Measurements from ENCODE around the gene ADGRV1.
A peak's percentile ranks its signal among the peaks of the same experiment; 100 is the strongest.

Gene ADGRV1

DNA sequence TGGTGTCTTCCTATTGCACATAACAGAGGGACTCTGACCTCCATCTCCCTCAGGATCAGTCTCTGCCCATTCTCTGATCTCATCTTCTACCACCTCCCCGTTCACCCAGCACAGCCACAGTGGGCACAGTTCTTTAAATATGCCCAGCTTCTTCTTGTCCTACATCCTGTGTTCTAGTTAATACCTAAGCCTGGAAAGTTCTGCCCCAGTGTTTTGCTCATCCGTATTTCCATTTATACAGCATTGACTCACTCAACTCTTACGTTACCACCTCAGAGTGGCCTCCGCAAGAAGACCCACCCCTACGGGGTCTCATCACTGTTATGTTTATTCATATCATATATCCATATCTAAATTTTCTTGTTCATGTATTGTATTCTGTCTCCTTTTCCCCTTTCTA, 315.5 kb downstream of the ADGRV1 start:
- DNase-seq (ENCODE audit: low read depth), result no peak

DNA sequence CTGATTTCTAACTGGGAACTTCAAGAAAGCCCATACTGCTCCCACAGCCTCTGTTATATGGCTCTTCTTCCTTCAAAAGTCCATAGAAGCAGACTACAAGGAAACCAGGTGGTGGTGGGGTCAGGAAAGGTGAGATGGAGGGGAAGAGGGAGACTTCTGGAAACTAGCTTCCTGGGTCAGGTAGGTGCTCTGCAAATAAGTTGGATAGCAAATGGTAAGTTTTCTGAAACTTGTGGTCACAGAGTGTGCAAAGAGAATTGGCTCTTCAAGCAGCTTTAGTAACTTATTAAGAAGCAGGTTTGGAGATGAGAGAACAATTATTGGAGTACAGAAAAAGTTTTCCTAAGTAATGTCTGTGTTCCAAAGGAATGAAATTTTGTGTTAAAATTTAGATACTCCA, 316.9 kb downstream of the ADGRV1 start:
- no peak for DNase-seq (ENCODE audit: low read depth)

DNA sequence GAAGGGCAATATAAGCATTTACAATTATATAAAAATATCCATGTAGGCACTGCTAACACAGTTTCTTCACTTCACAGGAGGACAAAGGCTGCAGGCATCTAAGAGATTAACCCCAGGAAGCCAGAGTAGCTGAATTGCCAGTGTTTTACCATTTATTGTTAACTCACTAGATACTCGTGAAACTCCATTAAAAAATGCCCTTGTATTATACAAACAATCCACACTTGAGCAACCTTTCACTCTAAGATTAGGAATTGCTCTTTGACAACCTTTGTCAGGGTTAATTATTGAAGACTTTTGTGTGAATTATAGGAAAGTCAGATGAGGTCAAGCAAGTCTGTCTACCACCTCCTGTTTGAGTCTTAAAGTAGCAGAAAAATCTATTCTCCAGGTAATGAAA, 317.8 kb downstream of the ADGRV1 start:
- DNase-seq (ENCODE audit: low read depth), result no peak

DNA sequence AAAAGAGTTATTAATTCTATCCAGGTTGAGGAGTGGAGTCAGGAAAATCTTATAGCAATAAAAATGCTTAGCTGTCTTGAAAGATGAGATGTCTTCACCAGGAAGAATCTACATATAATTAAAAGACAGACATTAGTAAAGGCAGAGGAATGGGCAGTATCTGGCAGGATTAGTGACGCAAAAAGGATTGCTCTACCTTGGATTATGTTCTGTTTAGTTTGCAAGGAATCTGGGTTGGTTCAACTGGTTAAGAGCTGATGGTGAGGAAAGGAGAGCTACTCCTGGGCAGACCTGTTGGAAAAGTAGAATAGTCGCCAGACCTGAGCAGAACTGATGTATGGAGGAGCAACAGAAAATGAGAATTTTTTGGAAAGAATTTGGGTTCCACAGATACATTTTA, 318.5 kb downstream of the ADGRV1 start:
- DNase-seq (ENCODE audit: low read depth), result no peak

DNA sequence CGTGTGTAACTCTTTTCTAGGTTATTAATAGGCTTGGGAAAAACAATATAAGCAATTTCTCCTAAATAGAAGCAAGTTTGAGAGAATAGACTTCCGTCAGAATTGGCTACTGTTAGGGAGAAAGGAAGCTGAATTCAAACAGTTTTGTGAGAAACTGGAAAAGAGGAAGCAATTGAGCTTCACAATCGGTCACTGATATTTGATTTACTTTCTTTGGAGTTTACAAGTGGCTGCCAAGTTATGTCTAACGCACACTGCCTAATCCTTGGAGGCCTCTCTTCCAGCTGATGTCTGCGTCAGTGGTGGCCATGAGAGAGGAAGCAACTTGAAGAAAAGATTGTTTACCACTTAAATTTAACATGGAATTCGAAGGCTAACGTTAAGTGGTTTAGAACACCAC, 319.5 kb downstream of the ADGRV1 start:
- no peak for DNase-seq (ENCODE audit: low read depth)

DNA sequence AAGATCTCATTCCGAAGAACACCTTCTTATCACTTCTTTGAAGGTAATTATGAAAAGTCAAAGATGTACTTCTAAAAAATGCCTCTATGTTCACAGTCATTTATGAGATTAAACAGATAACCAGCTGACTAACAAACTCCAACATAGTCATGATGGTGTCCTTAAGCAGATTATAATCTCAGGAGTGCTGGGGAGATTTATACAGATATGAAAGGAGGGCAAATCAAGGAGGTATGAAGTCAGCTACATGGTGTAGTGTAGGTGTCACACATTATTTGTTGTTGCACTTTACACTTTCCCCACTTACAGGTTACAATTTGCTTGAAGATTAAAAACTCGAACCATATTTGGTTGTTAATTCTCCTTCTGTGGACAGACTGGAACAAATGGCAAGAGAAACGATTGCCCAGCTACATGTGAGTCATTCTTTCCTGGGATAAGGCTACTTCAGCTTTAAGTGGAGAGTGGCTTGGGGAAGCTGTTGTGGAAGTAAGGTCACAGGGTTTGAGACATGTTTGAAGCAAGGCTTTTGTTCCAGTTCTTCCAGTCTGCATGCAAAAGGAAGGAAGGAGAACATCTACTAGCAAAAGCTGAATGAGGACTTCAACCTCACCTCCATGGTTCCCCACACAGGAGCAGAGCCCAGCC, 320.1 kb downstream of the ADGRV1 start:
- DNase-seq (ENCODE audit: low read depth), result peak; percentile 40

DNA sequence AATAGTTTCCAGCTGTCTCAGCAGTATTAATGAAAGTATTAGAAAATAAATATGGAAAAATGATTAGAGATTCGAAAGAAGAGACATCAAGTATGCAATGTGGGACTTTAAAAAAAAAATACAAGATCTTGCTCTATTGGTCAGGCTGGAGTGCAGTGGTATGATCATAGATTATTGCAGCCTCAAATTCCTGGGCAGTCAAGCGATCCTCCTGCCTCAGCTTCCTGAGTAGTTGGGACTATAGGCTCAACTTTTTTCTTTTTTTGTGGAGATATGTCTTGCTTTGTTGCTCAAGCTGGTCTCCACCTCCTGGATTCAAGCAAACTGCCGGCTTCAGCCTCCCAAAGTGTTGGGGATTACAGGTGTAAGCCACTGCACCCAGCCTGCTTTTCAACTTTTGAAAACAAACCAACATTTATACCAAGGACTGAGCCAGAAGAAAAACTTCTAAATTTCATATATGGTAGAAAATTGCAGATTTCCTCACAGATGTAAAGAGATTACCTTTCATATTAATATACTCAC, 323.1 kb downstream of the ADGRV1 start:
- no peak for DNase-seq (ENCODE audit: low read depth)

DNA sequence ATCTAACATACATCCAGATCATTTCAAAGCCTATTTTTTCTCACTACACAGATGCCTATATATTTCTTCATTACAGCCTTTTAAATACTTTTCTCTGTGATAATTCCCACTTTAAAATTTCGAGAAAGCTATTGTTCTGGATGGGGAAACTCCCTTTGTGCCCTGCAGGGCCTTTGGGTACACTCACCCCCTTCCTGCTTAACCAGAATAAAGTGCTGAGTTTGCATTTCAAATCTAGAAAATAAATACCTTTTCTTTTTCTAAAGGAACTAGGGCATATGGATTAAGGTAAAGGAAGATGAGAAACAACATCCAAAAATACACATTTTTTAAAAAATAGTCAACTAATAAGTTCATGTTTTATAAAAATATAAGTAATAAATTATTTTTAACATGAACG, 323.9 kb downstream of the ADGRV1 start:
- DNase-seq (ENCODE audit: low read depth), result no peak

DNA sequence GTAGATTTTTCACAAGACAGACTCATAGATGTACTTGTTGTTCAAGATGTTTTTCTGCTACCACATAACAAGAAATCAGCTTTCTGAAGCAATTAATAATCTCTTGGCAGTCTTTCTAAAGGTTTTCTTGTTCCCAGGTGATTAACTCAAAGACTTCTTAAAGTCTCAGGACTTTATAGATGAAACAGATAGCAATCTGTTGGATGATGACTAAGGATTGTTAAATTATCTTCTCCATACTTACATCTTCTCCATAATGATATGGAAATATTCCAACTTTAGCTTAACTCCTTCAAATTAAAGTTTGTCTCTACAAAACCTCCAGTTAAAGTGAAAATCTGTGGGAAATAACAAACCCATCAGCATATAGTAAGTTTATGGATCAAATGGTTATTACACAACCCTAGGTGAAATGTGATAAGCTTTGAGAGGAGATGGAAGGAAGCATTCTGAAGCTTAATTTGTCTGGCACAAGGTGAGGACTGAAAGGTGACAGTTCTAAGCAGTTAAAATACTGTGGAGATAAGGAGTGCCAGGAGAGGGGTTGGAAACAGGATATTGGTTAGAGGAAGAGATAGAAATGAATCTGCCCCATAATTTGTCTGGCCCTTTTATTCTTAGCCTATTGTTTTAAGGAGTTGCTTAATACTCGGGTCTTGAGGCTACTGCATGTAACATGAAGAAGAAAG, 326.7 kb downstream of the ADGRV1 start:
- no peak for DNase-seq (ENCODE audit: low read depth)

DNA sequence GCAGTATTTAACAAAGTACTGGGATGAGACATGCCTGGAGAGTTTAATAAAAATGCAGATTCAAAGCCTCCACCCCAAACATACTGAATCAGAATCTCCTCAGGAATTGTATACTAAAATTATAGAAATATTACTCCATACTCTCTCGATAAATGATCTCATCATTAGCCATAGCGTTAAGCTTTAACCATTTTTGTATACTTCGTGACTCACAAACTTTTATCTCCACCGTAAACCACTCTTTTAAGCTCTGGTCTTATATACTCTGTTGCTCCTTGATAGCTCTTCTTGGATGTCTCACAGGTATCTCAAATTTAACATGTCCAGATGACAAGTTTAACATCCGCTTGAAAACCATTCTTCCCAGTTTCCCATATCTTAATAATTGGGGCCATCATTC, 327.8 kb downstream of the ADGRV1 start:
- no peak for DNase-seq (ENCODE audit: low read depth)

DNA sequence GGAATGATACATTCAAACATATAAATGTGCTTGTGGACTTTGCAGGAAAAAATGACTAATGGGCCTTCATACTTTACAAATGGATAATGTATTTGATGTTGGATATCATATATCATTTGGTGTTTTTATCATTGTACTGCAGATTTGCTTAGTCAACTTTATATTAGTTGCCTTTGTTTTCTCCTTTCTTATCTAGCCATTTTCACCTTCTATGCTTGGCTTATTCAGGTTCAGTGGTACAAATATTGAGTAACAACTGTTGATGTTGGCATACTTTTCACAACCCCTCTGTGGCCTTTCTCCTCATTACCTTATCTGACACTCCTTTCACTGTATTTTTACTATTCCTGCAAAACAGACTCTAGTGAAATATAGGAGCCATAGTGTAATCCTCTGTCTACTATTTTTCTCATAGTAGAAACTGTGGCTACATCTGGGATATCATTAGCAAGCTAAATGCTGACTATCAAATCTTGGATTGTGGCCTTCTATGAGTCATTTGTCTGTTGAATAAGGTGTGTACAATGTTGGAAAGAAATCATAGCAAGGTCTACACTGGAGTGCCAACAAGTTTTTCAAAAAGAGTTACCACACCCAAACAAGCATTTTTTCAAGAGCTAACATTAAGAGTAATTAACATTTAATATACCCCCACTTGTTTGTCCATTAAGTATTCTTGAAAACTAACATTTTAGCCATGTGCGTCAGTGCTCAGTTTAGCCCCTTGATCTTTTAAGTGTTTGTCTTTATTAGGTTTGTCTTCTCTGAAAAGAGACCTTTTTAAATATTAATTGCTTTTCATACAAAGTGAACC, 330.1 kb downstream of the ADGRV1 start:
- peak; percentile 33 for DNase-seq (ENCODE audit: low read depth)

DNA sequence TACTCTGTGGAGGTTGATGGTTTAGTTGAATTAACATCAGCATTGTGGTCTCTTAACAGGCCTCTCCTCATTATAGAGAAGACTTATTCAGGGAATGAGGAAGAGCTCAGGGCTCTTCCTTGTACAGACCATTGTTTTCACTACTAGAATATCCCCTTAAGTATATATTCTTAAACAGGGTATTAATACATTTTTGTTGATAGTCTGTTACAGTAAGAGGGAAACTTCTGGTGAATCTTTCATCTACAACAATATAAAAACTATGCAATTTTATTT, 330.7 kb downstream of the ADGRV1 start:
- no peak for DNase-seq (ENCODE audit: low read depth)

DNA sequence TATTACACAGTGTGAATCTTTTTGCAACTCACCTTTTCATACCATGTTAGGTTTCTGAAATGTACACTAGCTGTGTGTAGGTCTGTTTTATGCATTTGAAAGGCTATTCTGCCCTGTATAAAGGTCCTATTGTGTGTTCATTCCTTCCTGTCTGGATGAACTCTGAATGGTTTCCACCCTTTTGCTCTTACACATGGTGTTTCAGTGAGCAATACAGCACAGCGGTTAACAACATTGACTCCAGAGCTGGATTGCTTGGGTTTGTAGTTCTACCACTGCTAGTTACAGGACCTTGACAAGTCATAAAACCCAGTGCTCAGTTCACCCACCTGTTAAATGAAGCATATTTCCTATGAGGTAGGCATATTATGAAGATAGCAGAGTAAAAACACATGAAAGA, 331.6 kb downstream of the ADGRV1 start:
- DNase-seq (ENCODE audit: low read depth), result no peak

DNA sequence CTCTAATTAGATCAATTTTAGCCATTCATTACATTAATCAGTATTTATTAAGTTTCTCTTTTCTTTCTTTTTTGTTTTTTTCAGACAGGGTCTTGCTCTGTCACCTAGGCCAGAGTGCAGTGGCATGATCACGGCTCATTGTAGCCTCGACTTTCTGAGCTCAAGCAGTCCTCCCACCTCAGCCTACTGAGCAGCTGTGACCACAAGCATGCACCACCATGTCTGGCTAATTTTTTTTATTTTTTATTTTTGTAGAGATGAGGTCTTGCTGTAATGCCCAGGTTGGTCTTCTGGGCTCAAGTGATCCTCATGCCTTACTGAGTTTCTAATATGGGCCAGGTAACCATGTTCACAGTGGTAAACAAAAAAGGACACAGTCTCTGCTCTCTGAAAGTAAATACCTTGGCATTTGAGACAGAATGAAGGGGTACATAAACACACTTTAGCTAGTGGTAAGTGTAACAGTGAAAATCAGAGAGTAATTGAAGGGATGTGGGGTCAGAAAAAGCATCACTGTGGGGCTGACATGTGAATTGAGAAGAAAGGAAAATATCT, 336.3 kb downstream of the ADGRV1 start:
- DNase-seq (ENCODE audit: low read depth), result no peak

DNA sequence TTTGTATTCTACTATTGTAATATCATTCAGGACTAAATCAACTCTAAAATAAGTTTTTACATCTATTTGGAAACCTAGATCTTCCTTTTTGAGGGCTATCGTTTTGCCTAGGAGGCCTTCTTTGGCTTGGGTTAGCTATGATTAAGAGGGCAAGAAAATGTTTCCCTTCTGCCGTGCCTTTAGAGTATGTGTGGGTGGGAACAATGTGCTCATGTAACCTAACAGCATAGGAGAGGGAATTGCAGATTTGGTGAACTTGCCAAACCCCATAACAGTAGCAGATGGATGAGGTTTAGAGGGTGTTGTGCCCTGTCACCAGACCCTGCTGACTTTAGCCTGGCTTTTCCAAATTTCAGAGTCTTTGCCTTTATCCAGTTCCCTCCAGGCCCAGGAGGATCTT, 339.0 kb downstream of the ADGRV1 start:
- no peak for DNase-seq (ENCODE audit: low read depth)

DNA sequence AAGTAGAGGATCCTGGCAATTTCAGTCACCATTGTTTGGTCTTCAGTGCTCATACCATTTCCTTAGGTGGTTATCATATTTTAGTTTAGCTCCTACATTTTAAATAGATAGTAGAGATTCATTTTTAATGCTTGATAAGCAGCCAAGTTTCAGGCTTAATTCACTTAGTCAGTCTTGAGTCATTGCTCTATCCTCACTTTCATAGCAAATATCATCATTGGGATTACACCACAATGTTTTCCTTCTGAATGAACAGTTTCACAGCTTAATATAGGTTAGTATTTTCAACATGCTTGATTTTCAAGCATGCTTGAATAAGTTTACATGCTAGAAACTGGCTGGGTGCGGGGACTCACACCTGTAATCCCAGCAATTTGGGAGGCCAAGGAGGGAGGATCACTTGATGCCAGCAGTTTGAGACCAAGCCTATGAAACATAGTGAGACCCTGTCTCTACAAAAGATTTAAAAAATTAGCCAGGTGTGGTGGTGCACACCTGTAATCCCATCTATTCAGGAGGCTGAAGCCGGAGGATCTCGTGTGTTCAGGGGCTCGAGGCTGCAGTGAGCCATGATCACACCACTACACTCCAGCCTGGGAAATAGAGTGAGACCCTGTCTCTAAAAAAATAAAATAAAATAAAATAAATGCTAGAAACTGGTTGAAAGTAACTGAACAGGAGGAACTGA, 339.9 kb downstream of the ADGRV1 start:
- no peak for DNase-seq (ENCODE audit: low read depth)

DNA sequence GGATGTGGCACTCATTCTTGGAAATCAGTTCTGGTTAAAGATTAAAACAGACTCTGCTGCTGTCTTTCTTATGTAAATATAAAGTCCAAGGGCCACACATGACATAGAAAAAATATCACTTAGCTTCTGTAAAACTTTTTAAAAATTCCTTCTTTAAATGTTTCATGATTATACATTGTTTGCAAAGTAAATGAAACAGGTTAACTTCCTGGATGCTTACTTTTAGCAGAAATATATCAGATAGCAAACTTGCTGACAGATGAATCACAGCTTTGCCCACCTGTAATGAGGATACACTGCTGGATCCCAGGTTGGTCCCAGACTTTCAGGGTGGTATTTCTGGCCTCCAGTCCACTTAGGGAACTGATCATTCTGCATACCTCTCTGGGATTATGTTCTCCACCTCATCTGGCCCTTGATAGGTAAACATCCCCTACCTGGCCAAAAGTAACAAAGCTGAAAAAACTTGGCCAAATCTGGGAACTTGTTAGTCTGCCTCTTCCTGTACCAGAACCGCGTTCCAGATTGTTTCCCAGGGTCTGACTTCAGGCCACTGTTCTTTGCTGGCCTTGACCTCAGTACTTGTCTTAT, 340.5 kb downstream of the ADGRV1 start:
- no peak for DNase-seq (ENCODE audit: low read depth)

DNA sequence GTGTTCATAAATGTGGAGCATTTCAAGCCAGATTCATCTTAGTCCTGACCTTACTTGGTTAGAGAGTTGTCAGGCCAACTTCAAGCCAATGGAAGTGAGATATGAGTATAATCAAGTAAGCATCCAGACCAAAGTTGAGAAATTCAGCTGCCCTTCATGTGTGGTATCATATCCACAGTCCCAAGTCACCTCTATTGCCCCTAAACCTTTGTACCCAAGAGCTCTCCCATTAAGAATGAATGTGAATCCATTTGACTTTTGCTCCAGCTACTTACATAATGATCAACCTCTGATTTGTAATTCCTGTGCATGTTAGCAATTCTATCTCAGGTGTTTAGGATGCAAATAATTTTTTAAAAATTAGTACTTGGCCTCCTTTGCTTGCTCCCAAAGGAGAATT, 342.7 kb downstream of the ADGRV1 start:
- no peak for DNase-seq (ENCODE audit: low read depth)

DNA sequence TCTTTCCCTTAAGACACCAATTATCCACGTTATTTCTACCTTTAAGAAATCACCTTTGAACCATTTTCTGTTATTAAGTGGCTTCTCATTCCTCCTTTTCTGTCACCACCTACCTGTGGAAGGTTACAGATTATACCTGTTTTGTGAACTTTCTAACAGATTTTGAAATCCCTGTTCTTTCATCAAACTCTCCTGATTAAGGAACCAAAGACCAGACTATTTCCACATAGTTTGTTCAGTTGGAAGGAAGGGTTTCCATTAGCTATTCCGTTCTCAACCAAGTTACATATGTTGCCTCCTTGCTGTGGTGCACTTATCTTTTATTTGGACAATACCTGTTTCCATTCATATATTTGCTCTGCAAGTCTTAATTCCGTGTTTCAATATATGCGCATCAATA, 343.6 kb downstream of the ADGRV1 start:
- DNase-seq (ENCODE audit: low read depth), result no peak

DNA sequence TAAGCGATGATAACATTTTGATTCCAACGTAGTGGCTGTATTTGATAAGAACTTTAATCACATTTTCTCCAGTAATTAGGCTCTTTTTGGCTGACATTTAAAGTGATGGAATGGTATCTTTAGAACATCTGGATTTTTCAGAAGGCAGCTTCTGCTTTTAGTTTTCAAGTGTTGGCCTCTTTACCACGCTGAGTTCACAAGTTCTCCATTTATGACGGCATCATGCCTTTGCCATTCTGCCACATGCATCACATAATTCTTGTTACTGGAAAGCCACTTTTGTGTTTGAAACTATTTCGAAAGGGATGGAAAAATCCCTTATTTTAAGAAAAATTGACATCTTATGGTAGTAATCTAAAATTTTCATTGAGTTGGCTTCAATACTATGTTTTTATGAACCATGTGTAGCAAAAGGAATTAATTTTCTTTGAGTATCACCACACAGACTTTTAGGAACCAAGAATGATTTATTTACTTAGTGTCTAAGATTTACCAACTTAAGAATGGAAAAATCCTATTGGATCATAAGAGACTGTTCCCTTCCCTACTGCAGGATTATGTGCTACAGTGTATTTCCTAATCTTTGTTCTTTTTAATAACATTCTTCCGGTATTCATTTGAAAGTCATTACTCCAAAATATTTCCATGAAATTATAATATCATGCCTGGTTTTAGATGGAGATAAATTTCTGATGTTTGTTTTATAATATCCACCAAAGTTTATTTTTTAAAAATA, 344.2 kb downstream of the ADGRV1 start:
- no peak for DNase-seq (ENCODE audit: low read depth)

DNA sequence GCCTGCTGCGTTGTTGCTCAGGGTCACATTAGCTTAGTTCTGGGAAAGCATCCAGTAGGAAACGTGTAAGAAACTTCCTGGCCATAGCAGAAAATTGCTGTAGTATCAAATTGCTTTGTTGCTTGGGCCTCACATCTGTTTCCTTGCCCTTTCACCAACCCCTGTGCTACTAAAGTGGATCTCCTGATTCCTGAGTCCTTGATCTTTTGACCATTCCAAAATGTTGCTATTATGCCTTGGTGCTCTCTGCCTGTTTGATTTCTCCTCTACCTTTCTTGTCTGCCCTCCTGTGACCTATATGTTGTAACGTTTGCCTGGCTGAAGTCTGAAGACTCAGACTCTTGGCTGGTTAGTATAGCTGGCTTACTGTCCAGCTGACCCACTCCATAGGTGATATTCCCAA, 350.5 kb downstream of the ADGRV1 start:
- peak; percentile 83 for DNase-seq (ENCODE audit: low read depth)

Data from fibroblast of gingiva (primary cell).